Stimulated activated CD4-positive, alpha-beta T cell treated with anti-CD3 and anti-CD28 coated beads, Interleukin-2, amount 100 ng/mL, for 24 hours (primary cell): ENCODE data around the gene KDM4B.

Experiments
- DNase-seq, 2 donors: peaks; one replicate each; pipeline ENCODE4 v3.0.0-alpha.2; 2020

KDM4B gene

GRCh38 chr19:5036698-5037563 is 68.0 kb downstream of the KDM4B start:
- DNase-seq, result no peak

DNA sequence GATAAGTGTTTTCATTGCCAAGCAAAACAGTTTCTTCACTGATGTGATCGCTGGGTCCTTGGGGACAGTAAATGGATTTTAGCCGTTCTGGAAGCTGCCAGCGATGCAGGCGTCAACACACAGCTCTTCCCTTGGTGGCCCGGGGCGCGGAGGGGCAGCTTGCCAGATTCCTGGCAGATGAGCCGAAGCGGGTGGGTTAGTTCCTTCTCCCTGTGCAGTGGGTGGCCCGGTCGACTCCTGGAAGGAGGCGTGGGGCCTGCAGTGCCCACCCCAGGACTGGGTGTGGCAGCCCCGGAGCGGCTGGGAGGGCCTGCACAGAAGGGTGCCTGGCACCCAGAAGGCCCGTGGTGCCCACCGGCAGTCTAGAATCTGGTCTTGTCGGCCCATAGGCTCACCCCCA is 69.0 kb downstream of the KDM4B start:
- no peak for DNase-seq

DNA sequence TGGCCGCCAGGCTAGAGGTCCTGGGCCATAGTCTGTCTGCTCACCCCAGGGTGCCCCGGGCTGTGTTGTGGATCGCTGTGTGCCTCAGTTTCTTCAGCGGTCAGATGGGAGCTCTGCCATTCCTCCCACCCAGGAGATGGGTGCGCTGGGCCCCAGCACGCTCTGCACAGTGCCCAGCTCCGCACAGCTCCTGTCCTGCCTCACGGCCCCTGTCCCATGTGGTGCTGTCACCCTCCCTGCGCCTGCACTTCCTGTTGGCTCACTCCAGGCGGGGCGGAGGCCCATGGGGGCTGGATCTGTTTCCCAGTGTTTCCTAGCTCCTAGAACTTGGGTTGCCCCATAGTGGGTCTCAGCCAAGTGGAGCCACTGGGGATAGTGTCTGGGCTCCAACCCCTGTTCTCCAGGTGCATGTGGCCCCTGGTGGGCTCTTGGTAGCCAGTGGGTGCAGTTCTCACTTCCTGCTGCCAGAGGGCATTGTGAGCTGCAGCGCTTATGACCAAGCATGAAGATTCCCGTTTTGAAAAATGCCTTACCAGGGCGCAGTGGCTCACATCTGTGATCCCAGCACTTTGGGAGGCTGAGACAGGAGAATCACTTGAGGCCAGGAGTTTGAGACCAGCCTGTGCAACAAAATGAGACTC is 69.8 kb downstream of the KDM4B start:
- peak in 1 of 2 donors; percentile 14 for DNase-seq

GRCh38 chr19:5039642-5040543 is 71.0 kb downstream of the KDM4B start:
- no peak for DNase-seq

GRCh38 chr19:5040544-5041167 is 71.7 kb downstream of the KDM4B start:
- no peak for DNase-seq

- DNase-seq, result no peak
Measured at GRCh38 chr19:5041168-5041912, 72.4 kb downstream of the KDM4B start.

GRCh38 chr19:5041913-5042187 is 72.9 kb downstream of the KDM4B start:
- DNase-seq, result no peak

DNA sequence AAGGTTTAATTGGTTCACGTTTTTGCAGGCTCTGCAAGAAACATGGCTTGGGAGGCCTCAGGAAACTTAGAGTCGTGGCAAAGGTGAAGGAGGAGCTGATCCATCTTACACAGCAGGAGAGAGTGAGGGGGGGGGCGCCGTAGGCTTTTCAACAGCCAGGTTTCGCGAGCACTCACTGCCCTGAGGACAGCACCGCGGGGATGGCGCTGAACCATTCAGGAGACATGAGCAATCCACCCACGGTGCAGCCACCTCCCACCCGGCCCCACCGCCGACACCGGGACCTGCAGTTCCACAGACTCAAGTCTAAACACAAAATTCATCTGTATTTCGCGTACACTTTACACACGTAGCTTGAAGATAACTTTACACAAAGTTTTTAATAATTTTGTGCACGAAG is 73.6 kb downstream of the KDM4B start:
- no peak for DNase-seq

- DNase-seq, result no peak
Measured at GRCh38 chr19:5045029-5045428, 76.1 kb downstream of the KDM4B start.

- no peak for DNase-seq
Measured at GRCh38 chr19:5045956-5046338, 77.0 kb downstream of the KDM4B start.

GRCh38 chr19:5046339-5047039 is 77.6 kb downstream of the KDM4B start:
- no peak for DNase-seq

DNA sequence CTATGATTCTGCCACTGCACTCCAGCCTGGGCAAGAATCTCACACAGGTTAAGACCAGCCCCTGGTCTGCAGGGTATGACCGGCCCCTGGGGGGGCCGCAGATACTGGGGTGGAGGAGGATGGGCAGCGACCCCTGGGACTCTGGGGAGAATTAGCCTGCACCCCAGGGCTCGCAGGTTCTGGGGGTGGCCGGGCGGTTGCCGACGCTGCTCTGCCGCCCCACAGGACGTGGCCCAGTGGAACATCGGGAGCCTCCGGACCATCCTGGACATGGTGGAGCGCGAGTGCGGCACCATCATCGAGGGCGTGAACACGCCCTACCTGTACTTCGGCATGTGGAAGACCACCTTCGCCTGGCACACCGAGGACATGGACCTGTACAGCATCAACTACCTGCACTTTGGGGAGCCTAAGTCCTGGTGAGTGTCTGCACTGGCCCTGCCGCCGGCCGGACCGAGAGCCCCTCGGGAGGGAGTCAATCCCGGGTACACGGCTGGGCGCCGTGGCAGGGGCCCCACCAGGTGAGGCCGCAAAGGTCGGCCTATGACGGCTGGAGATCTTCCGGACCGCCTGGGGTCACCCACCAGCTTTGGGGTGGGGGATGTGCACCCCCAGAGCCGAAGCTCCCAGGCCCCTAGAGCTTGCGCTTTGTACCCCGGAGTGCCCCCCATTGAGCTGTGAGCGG is 78.5 kb downstream of the KDM4B start:
- DNase-seq, result no peak

- peak; percentile 64 to 74 for DNase-seq
Measured at GRCh38 chr19:5048091-5048726, 79.3 kb downstream of the KDM4B start.

- DNase-seq, result no peak
Measured at GRCh38 chr19:5048727-5049553, 80.0 kb downstream of the KDM4B start.

GRCh38 chr19:5049561-5049960 is 80.6 kb downstream of the KDM4B start:
- no peak for DNase-seq

GRCh38 chr19:5050067-5050656 is 81.2 kb downstream of the KDM4B start:
- DNase-seq, result no peak

DNA sequence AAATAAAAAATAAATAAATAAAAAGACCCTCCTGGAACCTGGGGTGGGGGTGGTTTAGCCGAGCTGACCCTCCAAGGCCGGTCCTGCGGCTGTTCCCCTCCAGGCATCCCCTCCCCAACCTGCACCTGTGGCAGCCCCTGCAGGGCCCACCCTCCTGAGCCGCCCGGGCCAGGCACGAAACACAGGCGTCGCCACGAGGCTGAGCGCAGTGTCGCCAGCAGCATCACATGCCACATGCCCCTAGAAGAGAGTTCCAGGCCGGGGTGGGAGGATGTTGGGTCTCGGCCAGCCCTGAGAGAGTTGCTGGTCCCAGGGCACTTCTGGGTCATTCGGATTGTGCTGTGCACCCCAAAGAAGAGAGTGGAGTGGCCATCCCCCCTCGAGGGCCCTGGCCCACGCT is 82.0 kb downstream of the KDM4B start:
- no peak for DNase-seq

GRCh38 chr19:5051619-5052018 is 82.7 kb downstream of the KDM4B start:
- no peak for DNase-seq

DNA sequence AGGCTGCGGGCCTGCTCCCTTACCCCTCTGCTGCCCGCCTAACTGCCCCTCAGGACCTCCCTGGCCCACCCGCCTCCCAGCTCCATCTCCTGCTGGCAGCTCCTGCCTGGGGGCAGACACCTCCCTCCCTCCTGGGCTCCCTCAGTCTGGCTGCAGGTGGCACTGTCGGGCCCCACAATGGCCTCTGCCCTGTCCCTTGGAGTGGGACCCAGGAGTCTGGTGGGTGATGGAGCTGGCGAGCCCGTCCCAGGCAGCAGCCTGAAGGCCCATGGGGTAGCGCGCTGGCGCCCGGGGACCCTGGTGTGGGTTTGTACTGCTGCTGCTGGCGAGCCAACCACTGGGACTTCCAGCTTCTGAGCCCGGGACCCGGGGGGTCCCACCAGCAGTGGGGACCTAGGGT is 83.6 kb downstream of the KDM4B start:
- DNase-seq, result no peak
